Pancreas (tissue), 10 donors: ENCODE results near the gene SMYD3. TPM values are rescaled to one million over a fixed set of nuclear protein-coding genes. Genes with fewer than 3 reads are reported as not detected.

Experiments
- ATAC-seq, 4 donors: fragments of 200-7000 bp; cut with Tn5 transposase; one replicate each; pipeline versions ENCODE4 v1.8.0 to v1.9.1; 2020; ENCODE audit warnings: mild to moderate bottlenecking in 4 of 4, moderate library complexity in 4 of 4
- DNase-seq, 6 donors: peaks; one replicate each; pipeline ENCODE4 v3.0.0-alpha.2; 2020
- FAIRE-seq: peaks from 2 replicates; lab custom pipeline; 2012; peaks lifted over from hg19 to GRCh38; lab: Jason Lieb, UNC
- H3K27ac ChIP-seq, 4 donors: fragments of 200-600 bp; sonication (generic); 1 replicate in 3 of 4; 2 replicates in 1 of 4; pipeline versions ENCODE4 v1.5.0 to v1.8.0; 2020
- H3K27me3 ChIP-seq, 4 donors: fragments of 200-600 bp; one replicate each; pipeline ENCODE4 v1.8.0; 2021
- H3K36me3 ChIP-seq, 3 donors: fragments of 200-600 bp; sonication (generic) in 1 of 3; one replicate each; pipeline versions ENCODE4 v1.5.0 to v1.8.0; 2020 to 2021
- H3K4me1 ChIP-seq, 3 donors: fragments of 200-600 bp; one replicate each; pipeline ENCODE4 v1.8.0; 2021
- H3K4me3 ChIP-seq, 4 donors: fragments of 200-600 bp; sonication (generic) in 2 of 4; one replicate each; pipeline versions ENCODE4 v1.5.0 to v1.8.0; 2020 to 2021
- H3K9me3 ChIP-seq, 4 donors: fragments of 200-600 bp; one replicate each; pipeline ENCODE4 v1.8.0; 2021
- WGBS, 2 donors: extraction: QIAGEN DNeasy Blood & Tissue Kit; methylation state at CpG; one replicate each; pipeline ENCODE4 v1.1.7; 2013; 5-methylcytosine and 5-hydroxymethylcytosine counted together
- intact Hi-C, 3 donors: fragments of 100-400 bp; cut with DNase I; formaldehyde crosslinking; loops; one replicate each; pipeline versions ENCODE4 v1.11.1 to v1.14.2; 2022
- polyA plus RNA-seq, 2 donors: library from polyadenylated mRNA; stranded (reverse); fragments of 200-250 nt; gene quantifications; one replicate each; pipeline ENCODE4 v1.2.3, GENCODE V29; 2013
- total RNA-seq, 6 donors: library from RNA; stranded (reverse); fragmentation: NEBNext Ultra II Directional in 4 of 6; extraction: Animal tissue kit (Norgen Biotek cat#: 25700) in 4 of 6; gene quantifications; one replicate each; pipeline versions ENCODE4 v1.2.1 to v1.2.4, GENCODE V29; 2021 to 2023
- TF ChIP-seq, protein P1 (sequence below), 4 donors: fragments of 200-600 bp; sonication (generic) in 3 of 4; IDR thresholded peaks; one replicate each; pipeline versions ENCODE4 v1.5.0 to v1.8.0; 2021; ENCODE audit warnings: antibody characterized with exemption in 4 of 4
- donor health status: healthy with polysubstance abuse.
- donor health status: DM: no; HTN: no; CAD: no; lungs with moderate emphysema.
- donor health status: DM: no; HTN: no; CAD: no.
- donor health status: control.
- donor health status: control.
- donor health status: Bipolar disorder and iron deficiency.
- donor health status: DM: yes; HTN: yes; CAD: no.
- donor health status: DM: no; HTN: no; CAD: no.
- donor health status: DM: no; HTN: no; CAD: no.
- donor health status: DM: yes; HTN: yes; CAD: no.

Gene SMYD3
- total and polyA plus RNA-seq, 8 donors = 4.6 to 10.5 (median 6.7) TPM

DNA sequence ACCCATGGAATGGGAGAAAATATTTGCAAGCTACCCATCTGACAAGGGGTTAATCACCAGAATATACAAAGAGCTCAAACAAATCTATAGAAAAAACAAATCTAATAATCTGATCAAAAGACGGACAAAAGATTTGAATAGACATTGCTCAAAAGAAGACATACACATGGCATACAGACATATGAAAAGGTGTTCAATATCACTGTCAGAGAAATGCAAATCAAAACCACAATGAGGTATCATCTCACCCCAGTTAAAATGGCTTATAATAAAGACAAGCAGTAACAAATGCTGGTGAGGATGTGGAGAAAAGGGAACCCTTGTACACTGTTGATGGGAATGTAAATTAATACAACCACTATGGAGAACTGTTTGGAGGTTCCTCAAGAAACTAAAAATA, 600.9 kb downstream of the SMYD3 start:
- intact Hi-C loops = no loop called here

DNA sequence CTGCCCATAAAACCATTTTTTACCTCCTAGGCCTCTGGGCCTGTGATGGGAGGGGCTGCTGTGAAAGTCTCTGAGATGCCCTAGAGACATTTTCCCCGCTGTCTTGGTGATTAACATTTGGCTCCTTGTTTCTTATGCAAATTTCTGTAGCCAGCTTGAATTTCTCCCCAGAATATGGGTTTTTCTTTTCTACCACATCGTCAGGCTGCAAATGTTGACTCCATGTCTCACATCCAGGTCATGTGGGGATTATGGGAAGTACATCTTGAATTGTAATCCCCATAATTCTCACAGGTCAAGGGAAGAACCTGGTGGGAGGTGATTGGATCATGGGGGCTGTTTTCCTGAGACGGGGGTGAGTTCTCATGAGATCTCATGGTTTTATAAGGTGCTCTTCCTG, 603.2 kb downstream of the SMYD3 start:
- DNase-seq = no peak
- H3K4me3 ChIP-seq = no peak overlapping the region
- H3K27me3 ChIP-seq = no peaks in the 10 kb centered on the region
- intact Hi-C loops = no loop called here
- ATAC-seq = no peak
- TF ChIP-seq, protein P1, sequence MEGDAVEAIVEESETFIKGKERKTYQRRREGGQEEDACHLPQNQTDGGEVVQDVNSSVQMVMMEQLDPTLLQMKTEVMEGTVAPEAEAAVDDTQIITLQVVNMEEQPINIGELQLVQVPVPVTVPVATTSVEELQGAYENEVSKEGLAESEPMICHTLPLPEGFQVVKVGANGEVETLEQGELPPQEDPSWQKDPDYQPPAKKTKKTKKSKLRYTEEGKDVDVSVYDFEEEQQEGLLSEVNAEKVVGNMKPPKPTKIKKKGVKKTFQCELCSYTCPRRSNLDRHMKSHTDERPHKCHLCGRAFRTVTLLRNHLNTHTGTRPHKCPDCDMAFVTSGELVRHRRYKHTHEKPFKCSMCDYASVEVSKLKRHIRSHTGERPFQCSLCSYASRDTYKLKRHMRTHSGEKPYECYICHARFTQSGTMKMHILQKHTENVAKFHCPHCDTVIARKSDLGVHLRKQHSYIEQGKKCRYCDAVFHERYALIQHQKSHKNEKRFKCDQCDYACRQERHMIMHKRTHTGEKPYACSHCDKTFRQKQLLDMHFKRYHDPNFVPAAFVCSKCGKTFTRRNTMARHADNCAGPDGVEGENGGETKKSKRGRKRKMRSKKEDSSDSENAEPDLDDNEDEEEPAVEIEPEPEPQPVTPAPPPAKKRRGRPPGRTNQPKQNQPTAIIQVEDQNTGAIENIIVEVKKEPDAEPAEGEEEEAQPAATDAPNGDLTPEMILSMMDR (IDR thresholded peaks at IDR 0.05) = no peak
- no peaks in the 10 kb centered on the region for H3K4me1 ChIP-seq
- WGBS, 2 donors = 91 to 99% methylated on average over 3 of the region's 3 CpGs
- no peak overlapping the region for H3K27ac ChIP-seq
- no peak for FAIRE-seq
- H3K9me3 ChIP-seq = no peaks in the 10 kb centered on the region
- no peaks in the 10 kb centered on the region for H3K36me3 ChIP-seq

More for the DNA sequence above, 600.9 kb downstream of the SMYD3 start:
- ATAC-seq = no peak
- Histone ChIP-seq H3K4me3 (no peak overlapping the region), H3K36me3 (no peaks in the 10 kb centered on the region), H3K27ac (no peak overlapping the region), H3K4me1 (no peaks in the 10 kb centered on the region), H3K9me3 (no peaks in the 10 kb centered on the region), H3K27me3 (no peaks in the 10 kb centered on the region)
- no peak for DNase-seq
- 72 to 76% methylated on average over 1 of the region's 1 CpG for WGBS, 2 donors
- TF ChIP-seq, protein P1 (IDR thresholded peaks at IDR 0.05) = no peak
- FAIRE-seq = no peak

DNA sequence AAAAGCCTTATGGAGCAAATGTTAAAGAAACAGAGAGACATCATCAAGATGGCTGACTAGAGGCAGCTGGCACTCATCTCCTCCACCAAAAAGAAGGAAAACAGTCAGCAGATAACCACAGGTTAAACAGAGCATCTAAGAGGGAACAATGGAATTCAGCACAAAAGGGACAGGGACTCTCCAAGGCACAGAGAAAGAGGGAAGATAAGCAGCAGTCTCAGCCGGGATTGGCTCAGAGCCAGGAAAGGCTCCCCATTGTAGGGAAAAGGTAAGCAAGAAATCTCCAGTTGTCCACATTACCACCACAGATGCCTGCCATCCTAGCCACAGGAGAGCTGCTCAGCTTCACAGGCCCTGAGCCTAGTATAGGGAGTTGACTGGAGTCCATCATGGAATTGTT, 605.5 kb downstream of the SMYD3 start:
- no peak for ATAC-seq
- Histone ChIP-seq H3K9me3 (no peaks in the 10 kb centered on the region), H3K4me1 (no peaks in the 10 kb centered on the region), H3K36me3 (no peaks in the 10 kb centered on the region), H3K4me3 (no peak overlapping the region), H3K27me3 (no peaks in the 10 kb centered on the region), H3K27ac (no peak overlapping the region)
- DNase-seq = no peak
- TF ChIP-seq, protein P1 (IDR thresholded peaks at IDR 0.05) = no peak
- intact Hi-C loops = no loop called here
- no peak for FAIRE-seq
- WGBS, 2 donors = 33 to 43% methylated on average over 1 of the region's 1 CpG

DNA sequence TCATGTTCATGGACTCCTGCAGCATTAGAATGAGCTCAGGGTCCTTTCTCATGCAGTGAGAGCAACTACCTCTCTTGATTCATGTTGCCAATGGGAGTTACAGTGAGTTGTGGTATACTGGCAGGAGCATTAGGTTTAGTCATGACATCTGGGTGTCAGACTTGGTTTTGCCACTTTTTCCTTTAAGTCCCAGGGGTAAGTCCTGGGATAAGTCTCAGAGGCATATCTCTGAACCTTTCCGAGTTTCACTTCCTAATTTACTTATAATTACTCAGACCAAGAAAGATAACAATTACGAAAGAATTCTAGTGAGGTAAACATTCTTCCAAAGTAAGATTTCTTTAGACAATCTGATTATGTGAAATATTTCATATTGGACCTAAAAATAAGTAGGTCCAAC, 606.0 kb downstream of the SMYD3 start:
- H3K36me3 ChIP-seq = no peaks in the 10 kb centered on the region
- H3K27ac ChIP-seq = no peak overlapping the region
- FAIRE-seq (no peak), ATAC-seq (no peak), DNase-seq (no peak)
- no peaks in the 10 kb centered on the region for H3K27me3 ChIP-seq
- intact Hi-C loops = no loop called here
- TF ChIP-seq, protein P1 (IDR thresholded peaks at IDR 0.05) = no peak
- no peaks in the 10 kb centered on the region for H3K4me1 ChIP-seq
- H3K9me3 ChIP-seq = no peaks in the 10 kb centered on the region
- H3K4me3 ChIP-seq = no peak overlapping the region
- 85 to 92% methylated on average over 2 of the region's 2 CpGs for WGBS, 2 donors

DNA sequence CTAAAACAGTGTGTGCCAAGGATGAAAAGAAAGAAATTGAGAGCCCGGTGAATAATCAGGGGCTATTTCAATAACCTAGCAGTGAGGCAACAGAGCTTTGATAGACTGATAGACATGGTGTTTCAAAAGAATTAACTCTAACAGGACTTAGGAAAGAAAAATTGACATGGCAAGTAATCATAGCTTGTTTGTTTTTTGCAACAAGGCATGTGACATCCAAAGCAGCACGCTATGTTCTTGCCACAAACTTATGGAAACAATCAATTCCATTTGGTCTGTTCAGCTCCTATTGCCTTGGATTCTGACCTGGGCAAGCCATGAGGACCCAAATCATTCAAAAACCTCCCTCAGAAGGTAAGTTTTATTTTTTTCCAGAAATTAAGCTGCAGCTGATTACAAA, 608.5 kb downstream of the SMYD3 start:
- intact Hi-C loops = no loop called here
- WGBS, 2 donors = 82 to 83% methylated on average over 2 of the region's 2 CpGs
- FAIRE-seq = no peak
- no peaks in the 10 kb centered on the region for H3K36me3 ChIP-seq
- no peak for DNase-seq
- no peaks in the 10 kb centered on the region for H3K27me3 ChIP-seq
- no peaks in the 10 kb centered on the region for H3K4me1 ChIP-seq
- H3K9me3 ChIP-seq = no peaks in the 10 kb centered on the region
- ATAC-seq = no peak
- no peak overlapping the region for H3K4me3 ChIP-seq
- H3K27ac ChIP-seq = no peak overlapping the region
- TF ChIP-seq, protein P1 (IDR thresholded peaks at IDR 0.05) = no peak
